ENCODE results near the gene METTL5. TPM values are rescaled to one million over a fixed set of nuclear protein-coding genes. Genes with fewer than 3 reads are reported as not detected.

METTL5 gene
- total and polyA plus RNA-seq, 9 of the 15 experiments (the other 6 are each of a cell fraction or from before 2014, with no cell fraction given): 149 to 471 (median 224) TPM

GRCh38 chr2:169798718-169799592, 25.8 kb downstream of the METTL5 start, which contains the start of gene SSB (continued):
- TF ChIP-seq PYGO2 (tag; IDR thresholded peaks at IDR 0.05) (no peak), KAT7 (CRISPR knock-in tag; IDR thresholded peaks at IDR 0.05; ENCODE audit: borderline replicate concordance) (peak; percentile 88), ZNF133 (CRISPR knock-in tag; IDR thresholded peaks at IDR 0.05) (no peak), ELK3 (CRISPR knock-in tag; IDR thresholded peaks at IDR 0.05) (no peak), ZNF143 (CRISPR knock-in tag; IDR thresholded peaks at IDR 0.05) (peak; percentile 65; the same call in 1 of the 2 replicates), TAF9B (IDR thresholded peaks at IDR 0.05; ENCODE audit: partially characterized antibody) (peak; percentile 63), PML (IDR thresholded peaks at IDR 0.05; ENCODE audit: low read length) (peak; percentile 81), CXXC5 (CRISPR knock-in tag; IDR thresholded peaks at IDR 0.05) (peak; percentile 84), CBX1 (IDR thresholded peaks at IDR 0.05; ENCODE audit: low read depth) (peak; percentile 52; the same call in 1 of the 2 replicates), SAP30 (IDR thresholded peaks at IDR 0.05; ENCODE audit: borderline replicate concordance, insufficient read depth, low read depth, low read length, poor library complexity, severe bottlenecking) (peak; percentile 86), SIRT6 (IDR thresholded peaks at IDR 0.05; ENCODE audit: low read depth, low read length) (no peak), UBTF (IDR thresholded peaks at IDR 0.05; ENCODE audit: borderline replicate concordance in 1 of 2, low read depth in 2 of 2, low read length in 2 of 2) (peak in 1 of 2 experiments; percentile 81; a peak in 2 of 4 replicates), MBD2 (IDR thresholded peaks at IDR 0.05; ENCODE audit: borderline replicate concordance, low read depth) (peak; percentile 88), TCF7L2 (IDR thresholded peaks at IDR 0.05; ENCODE audit: low read depth, low read length) (peak; percentile 48; the same call in 1 of the 2 replicates), STAT6 (CRISPR knock-in tag; IDR thresholded peaks at IDR 0.05) (peak; percentile 94; the same call in 1 of the 2 replicates), HDAC1 (IDR thresholded peaks at IDR 0.05) (peak in 1 of 2 experiments; percentile 92; a peak in 2 of 4 replicates), ZNF507 (tag; conservative IDR thresholded peaks at IDR 0.05) (no peak), NFIX (CRISPR knock-in tag; IDR thresholded peaks at IDR 0.05; ENCODE audit: low read depth) (no peak), ZNF347 (CRISPR knock-in tag; IDR thresholded peaks at IDR 0.05; ENCODE audit: low read depth) (no peak)

All from K562 (cell line).